RWPE2 (cell line): ENCODE data around the gene KCNT2.

Experiments used
- ATAC-seq: fragments of 200-7000 bp; cut with Tn5 transposase; 3 replicates; pipeline ENCODE4 v1.9.1; 2021; ENCODE audit warnings: low read depth
- DNase-seq: peaks from one replicate; pipeline ENCODE4 v3.0.0-alpha.2; 2020; ENCODE audit warnings: low spot score
- H3K27ac ChIP-seq: fragments of 450-650 bp; 2 replicates; pipeline ENCODE4 v1.5.1; 2017; ENCODE audit warnings: mild to moderate bottlenecking; ENCODE audit not compliant: poor library complexity, severe bottlenecking
- H3K27me3 ChIP-seq: fragments of 250-450 bp; sonication (Bioruptor Pico); 2 replicates; pipeline ENCODE4 v1.5.1; 2021; ENCODE audit warnings: mild to moderate bottlenecking, moderate library complexity; ENCODE audit not compliant: insufficient read depth, poor library complexity, severe bottlenecking
- H3K36me3 ChIP-seq: fragments of 250-450 bp; sonication (Bioruptor Pico); 2 replicates; pipeline ENCODE4 v1.5.1; 2020; ENCODE audit warnings: low read depth, mild to moderate bottlenecking, moderate library complexity
- H3K4me1 ChIP-seq: fragments of 250-450 bp; sonication (Bioruptor Pico); 2 replicates; pipeline ENCODE4 v1.5.1; 2021; ENCODE audit warnings: mild to moderate bottlenecking, moderate library complexity; ENCODE audit not compliant: insufficient read depth, poor library complexity, severe bottlenecking
- H3K4me3 ChIP-seq: fragments of 250-450 bp; sonication (Bioruptor Pico); 2 replicates; pipeline ENCODE4 v1.5.1; 2021; ENCODE audit warnings: mild to moderate bottlenecking, moderate library complexity; ENCODE audit not compliant: severe bottlenecking
- H3K9me3 ChIP-seq: fragments of 250-450 bp; sonication (Bioruptor Pico); 2 replicates; pipeline ENCODE4 v1.5.1; 2021; ENCODE audit warnings: mild to moderate bottlenecking, moderate library complexity; ENCODE audit not compliant: severe bottlenecking
- CTCF ChIP-seq: fragments of 450-650 bp; IDR thresholded peaks from one replicate; pipeline ENCODE4 v1.5.1; 2017; ENCODE audit warnings: mild to moderate bottlenecking, moderate library complexity; ENCODE audit not compliant: poor library complexity, severe bottlenecking

The KCNT2 gene

GRCh38 chr1:196442366-196442765 is 165.9 kb downstream of the KCNT2 start:
- ATAC-seq (no peak), DNase-seq (no peak)
- H3K9me3 ChIP-seq: no peaks in the 10 kb centered on the region
- TF ChIP-seq CTCF: no peak
- no peaks in the 10 kb centered on the region for H3K4me1 ChIP-seq
- H3K4me3 ChIP-seq: no peak overlapping the region
- no peaks in the 10 kb centered on the region for H3K27me3 ChIP-seq
- no peak overlapping the region for H3K27ac ChIP-seq
- H3K36me3 ChIP-seq: no peaks in the 10 kb centered on the region

DNA sequence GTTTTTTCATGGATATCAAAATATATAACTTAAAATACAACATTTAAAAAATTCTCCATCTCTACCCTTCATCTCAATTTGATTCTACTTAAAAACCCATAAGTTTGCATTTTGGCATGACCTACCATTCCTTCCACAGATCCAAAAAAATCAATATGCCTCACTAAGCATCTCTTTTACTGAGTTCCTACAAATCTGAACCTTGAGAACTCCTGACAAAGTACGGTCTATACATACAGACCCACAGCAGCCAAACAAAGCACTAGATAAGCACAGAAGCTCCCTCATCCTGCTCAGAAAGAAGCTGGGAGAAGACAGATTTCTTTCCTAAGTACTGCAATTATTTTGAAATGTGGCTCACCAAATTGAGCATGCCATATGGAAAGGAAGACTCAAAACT is 167.5 kb downstream of the KCNT2 start:
- no peak for TF ChIP-seq CTCF
- no peak for ATAC-seq
- H3K36me3 ChIP-seq: no peaks in the 10 kb centered on the region
- H3K9me3 ChIP-seq: no peaks in the 10 kb centered on the region
- H3K4me1 ChIP-seq: no peaks in the 10 kb centered on the region
- H3K27me3 ChIP-seq: no peaks in the 10 kb centered on the region
- H3K27ac ChIP-seq: no peak overlapping the region
- no peak for DNase-seq
- H3K4me3 ChIP-seq: no peak overlapping the region

DNA sequence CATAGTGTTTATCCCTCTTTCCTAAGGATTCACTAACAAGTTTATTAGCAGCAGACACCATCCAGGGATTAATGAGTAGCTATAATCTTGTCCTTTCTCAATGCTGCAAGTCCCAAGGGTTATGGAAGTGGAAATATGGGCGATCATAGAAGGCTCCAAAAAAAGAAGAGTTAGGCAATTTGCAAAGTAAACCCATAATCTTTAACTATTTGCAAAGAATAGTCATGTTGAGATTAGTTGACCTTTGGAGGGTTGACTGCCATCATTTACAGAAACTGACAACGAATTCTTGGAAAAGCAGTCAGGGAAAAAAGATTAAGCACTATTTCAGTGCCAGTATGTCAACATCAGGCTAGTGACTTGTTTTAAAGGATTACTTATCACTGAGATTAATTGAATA is 169.9 kb downstream of the KCNT2 start:
- Histone ChIP-seq H3K9me3 (no peaks in the 10 kb centered on the region), H3K27me3 (no peaks in the 10 kb centered on the region), H3K4me3 (no peak overlapping the region), H3K27ac (no peak overlapping the region), H3K36me3 (no peaks in the 10 kb centered on the region), H3K4me1 (no peaks in the 10 kb centered on the region)
- ATAC-seq: no peak
- no peak for TF ChIP-seq CTCF
- DNase-seq: no peak

DNA sequence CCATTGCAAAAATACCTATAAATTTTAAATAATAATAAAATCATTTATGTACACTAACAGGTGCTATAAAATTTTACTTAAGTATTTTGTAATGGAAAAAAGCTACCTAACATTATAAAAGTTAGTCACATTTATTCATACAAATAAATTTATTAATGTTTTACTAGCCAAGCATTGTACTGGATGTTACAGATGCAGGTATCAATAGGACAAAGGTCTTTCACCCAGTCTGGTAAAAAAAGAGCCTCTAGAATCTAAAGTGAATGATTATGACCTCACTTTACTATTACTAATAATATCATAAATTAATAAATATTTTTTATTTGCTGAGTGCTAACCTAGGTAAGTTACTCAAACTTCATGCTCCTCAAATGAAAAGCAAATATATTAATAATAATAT is 170.6 kb downstream of the KCNT2 start:
- Histone ChIP-seq H3K27me3 (no peaks in the 10 kb centered on the region), H3K4me3 (no peak overlapping the region), H3K4me1 (no peaks in the 10 kb centered on the region), H3K36me3 (no peaks in the 10 kb centered on the region), H3K27ac (no peak overlapping the region), H3K9me3 (no peaks in the 10 kb centered on the region)
- DNase-seq (no peak), ATAC-seq (no peak)
- no peak for TF ChIP-seq CTCF

GRCh38 chr1:196433000-196433399 is 175.2 kb downstream of the KCNT2 start:
- Histone ChIP-seq H3K9me3 (no peaks in the 10 kb centered on the region), H3K4me1 (no peaks in the 10 kb centered on the region), H3K27me3 (no peaks in the 10 kb centered on the region), H3K4me3 (no peak overlapping the region), H3K27ac (no peak overlapping the region), H3K36me3 (no peaks in the 10 kb centered on the region)
- TF ChIP-seq CTCF: no peak
- DNase-seq (no peak), ATAC-seq (no peak)
